Colonic mucosa (tissue), 4 donors: Measurements from ENCODE around the gene SH3PXD2A. TPM values are rescaled to one million over a fixed set of nuclear protein-coding genes. Genes with fewer than 3 reads are reported as not detected.

Experiments
- DNase-seq: peaks from one replicate; pipeline ENCODE4 v3.0.0-alpha.2; 2020
- H3K27ac ChIP-seq: fragments of 200-600 bp; one replicate; pipeline ENCODE4 v1.8.0; 2021
- H3K27me3 ChIP-seq: fragments of 200-600 bp; one replicate; pipeline ENCODE4 v1.8.0; 2021
- H3K36me3 ChIP-seq: fragments of 200-600 bp; one replicate; pipeline ENCODE4 v1.8.0; 2021
- H3K4me1 ChIP-seq: fragments of 200-600 bp; one replicate; pipeline ENCODE4 v1.8.0; 2021; ENCODE audit warnings: mild to moderate bottlenecking
- H3K4me3 ChIP-seq: fragments of 200-600 bp; one replicate; pipeline ENCODE4 v1.8.0; 2021
- H3K9ac ChIP-seq, 2 donors: one replicate each; pipeline ENCODE4 v1.7.0; 2013; ENCODE audit warnings: control low read depth in 2 of 2, low read depth in 2 of 2, low read length in 2 of 2
- H3K9me3 ChIP-seq: fragments of 200-600 bp; one replicate; pipeline ENCODE4 v1.8.0; 2021
- CTCF ChIP-seq: fragments of 200-600 bp; IDR thresholded peaks from one replicate; pipeline ENCODE4 v1.8.0; 2022; ENCODE audit warnings: antibody characterized with exemption, mild to moderate bottlenecking
- intact Hi-C: fragments of 100-400 bp; cut with DNase I; formaldehyde crosslinking; loops from one replicate; pipeline ENCODE4 v1.14.1; 2022
- total RNA-seq, 2 donors: library from RNA; stranded (reverse); fragmentation: NEBNext Ultra II Directional in 1 of 2; extraction: Animal tissue kit (Norgen Biotek cat#: 25700) in 1 of 2; gene quantifications; one replicate each; pipeline ENCODE4 v1.2.1, GENCODE V29; 2021
- donor health status: healthy.
- donor health status: DM: no; HTN: no; CAD: no.
- donor health status: DM: no; HTN: no; CAD: no.

The SH3PXD2A gene
- total RNA-seq, 2 donors from 2014 or later, result 37.5 to 40.8 TPM

GRCh38 chr10:103711351-103711994, 143.9 kb downstream of the SH3PXD2A start:
- Histone ChIP-seq H3K4me3 (no peak overlapping the region), H3K27ac (no peak overlapping the region), H3K27me3 (no peaks in the 10 kb centered on the region), H3K9ac (no peak overlapping the region), H3K36me3 (no peaks in the 10 kb centered on the region), H3K9me3 (no peaks in the 10 kb centered on the region), H3K4me1 (no peaks in the 10 kb centered on the region)
- intact Hi-C loops, result loop anchor here (5.0 kb wide), 1 partner anchor 171 kb away; no protein-coding TSS in a partner anchor
- DNase-seq, result no peak
- TF ChIP-seq CTCF, result no peak

DNA sequence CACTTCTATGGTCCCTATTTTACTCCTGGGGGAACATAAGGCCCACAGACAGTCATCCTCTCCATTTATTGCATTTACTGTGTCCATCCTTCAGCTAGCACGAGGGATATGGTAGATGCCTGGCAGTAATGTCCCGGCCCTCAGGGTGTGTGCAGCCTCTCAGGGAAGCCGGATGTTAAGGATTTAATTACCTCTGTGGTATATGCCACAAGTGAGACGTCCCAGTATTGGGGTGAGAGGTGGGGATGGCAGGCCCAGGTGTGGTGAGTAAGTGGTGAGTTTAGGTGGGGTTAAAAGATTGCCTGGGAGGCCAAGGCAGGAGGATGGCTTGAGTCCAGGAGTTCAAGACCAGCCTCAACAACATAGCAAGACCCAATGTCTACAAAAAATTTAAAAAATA, 144.9 kb downstream of the SH3PXD2A start:
- H3K9me3 ChIP-seq, result no peaks in the 10 kb centered on the region
- no peak overlapping the region for H3K9ac ChIP-seq
- H3K4me1 ChIP-seq, result no peaks in the 10 kb centered on the region
- no peak for TF ChIP-seq CTCF
- intact Hi-C loops, result loop anchor here (5.0 kb wide), 1 partner anchor 172 kb away; no protein-coding TSS in a partner anchor
- H3K36me3 ChIP-seq, result no peaks in the 10 kb centered on the region
- no peak for DNase-seq
- no peak overlapping the region for H3K4me3 ChIP-seq
- no peaks in the 10 kb centered on the region for H3K27me3 ChIP-seq
- H3K27ac ChIP-seq, result no peak overlapping the region

GRCh38 chr10:103709341-103709920, 145.9 kb downstream of the SH3PXD2A start:
- no peak for DNase-seq
- no peaks in the 10 kb centered on the region for H3K4me1 ChIP-seq
- intact Hi-C loops, result no loop called here
- H3K4me3 ChIP-seq, result no peak overlapping the region
- H3K9ac ChIP-seq, result no peak overlapping the region
- H3K27me3 ChIP-seq, result no peaks in the 10 kb centered on the region
- TF ChIP-seq CTCF, result no peak
- H3K9me3 ChIP-seq, result no peaks in the 10 kb centered on the region
- no peaks in the 10 kb centered on the region for H3K36me3 ChIP-seq
- H3K27ac ChIP-seq, result no peak overlapping the region

DNA sequence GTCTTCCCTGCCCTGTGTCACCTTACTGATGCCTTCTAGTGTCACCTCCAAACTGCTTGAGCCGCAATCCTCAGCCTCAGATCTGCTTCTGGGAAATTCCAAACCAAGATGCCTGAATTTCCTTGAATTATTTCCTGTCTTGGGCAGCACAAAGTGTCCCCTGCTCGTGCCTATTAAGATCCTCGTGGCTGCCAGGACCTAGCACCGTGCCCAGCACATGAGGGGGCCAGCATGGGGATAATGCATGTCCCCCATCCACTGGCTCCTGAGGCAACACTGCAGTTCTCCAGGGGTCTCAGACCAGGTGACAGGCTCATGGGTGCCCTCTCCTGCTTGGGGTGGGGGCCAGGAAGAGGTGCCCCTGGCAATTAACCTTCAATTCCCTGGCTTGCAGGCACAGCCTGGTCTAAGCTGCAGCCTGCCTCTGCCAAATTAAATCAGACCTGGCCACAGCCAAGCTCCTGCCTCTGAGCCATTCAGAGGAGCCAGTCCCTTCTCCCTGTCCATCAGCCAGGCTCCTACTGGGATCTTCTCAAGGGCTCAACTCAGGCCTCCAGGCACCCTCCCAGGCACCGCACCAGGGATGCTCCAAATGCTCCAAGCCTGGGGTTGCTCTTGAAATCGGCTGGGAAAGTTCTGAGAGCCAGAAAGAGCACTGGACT, 146.6 kb downstream of the SH3PXD2A start:
- no peak overlapping the region for H3K4me3 ChIP-seq
- H3K27me3 ChIP-seq, result no peaks in the 10 kb centered on the region
- no peak overlapping the region for H3K27ac ChIP-seq
- intact Hi-C loops, result no loop called here
- no peaks in the 10 kb centered on the region for H3K36me3 ChIP-seq
- no peak for DNase-seq
- no peaks in the 10 kb centered on the region for H3K9me3 ChIP-seq
- H3K9ac ChIP-seq, result no peak overlapping the region
- H3K4me1 ChIP-seq, result no peaks in the 10 kb centered on the region
- no peak for TF ChIP-seq CTCF

DNA sequence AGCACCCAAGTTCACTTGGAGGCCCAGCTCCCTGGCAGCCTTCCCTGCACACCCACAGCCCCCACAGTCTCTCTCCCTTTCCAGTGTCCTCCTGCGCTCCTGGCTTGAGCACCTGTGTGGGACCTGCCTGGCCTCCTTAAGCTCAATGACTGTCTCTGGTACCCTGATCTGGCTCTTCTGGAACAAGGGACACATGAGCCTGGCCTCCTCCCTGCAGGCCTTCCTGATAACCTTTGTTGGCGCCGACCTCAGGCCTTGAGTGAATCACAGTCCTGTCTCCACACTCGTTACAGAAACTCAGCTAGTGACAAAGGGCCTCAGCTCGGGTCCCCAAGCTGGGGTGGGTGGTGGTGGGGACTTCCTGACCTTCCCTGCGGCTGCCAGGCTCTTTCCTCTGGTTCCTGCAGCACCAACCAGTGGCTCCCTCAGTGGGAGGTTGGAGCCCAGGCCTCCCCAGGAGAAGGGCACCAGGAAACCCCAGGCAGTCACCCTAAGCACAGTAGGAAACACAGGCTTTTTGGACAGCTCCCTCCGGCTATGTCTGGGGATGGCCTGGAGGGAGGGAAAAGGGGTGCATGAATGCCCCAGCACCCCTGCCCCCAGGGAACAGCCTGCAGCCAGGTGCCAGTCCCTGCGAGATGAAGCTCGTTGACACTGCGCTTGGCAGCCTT, 147.3 kb downstream of the SH3PXD2A start:
- Histone ChIP-seq H3K27me3 (no peaks in the 10 kb centered on the region), H3K27ac (no peak overlapping the region), H3K9me3 (no peaks in the 10 kb centered on the region), H3K4me3 (no peak overlapping the region), H3K9ac (no peak overlapping the region), H3K4me1 (no peaks in the 10 kb centered on the region), H3K36me3 (no peaks in the 10 kb centered on the region)
- no peak for DNase-seq
- intact Hi-C loops, result no loop called here
- TF ChIP-seq CTCF, result no peak
